ENCODE results near the gene GLIS1.

DNA sequence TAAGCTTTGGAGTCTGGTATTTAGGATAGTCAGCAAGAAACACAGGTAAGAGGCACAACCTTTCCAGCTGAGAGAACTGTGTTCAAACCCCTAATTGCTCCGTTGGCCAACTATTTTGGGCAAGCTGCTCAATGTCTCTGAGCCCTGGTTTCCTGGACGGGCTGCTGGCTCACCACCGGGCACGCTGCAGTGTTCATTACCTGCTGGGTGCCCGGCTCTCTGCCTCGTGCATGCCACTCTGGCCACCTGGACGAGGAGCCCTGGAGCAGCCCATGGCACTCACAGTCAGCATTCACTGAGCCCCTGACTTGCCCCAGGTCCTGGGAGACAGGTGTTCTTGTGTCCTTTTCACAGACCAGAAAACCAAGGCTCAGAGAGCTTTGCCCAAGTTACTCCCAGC, 228.7 kb downstream of the GLIS1 start:
- TF ChIP-seq, protein P1, sequence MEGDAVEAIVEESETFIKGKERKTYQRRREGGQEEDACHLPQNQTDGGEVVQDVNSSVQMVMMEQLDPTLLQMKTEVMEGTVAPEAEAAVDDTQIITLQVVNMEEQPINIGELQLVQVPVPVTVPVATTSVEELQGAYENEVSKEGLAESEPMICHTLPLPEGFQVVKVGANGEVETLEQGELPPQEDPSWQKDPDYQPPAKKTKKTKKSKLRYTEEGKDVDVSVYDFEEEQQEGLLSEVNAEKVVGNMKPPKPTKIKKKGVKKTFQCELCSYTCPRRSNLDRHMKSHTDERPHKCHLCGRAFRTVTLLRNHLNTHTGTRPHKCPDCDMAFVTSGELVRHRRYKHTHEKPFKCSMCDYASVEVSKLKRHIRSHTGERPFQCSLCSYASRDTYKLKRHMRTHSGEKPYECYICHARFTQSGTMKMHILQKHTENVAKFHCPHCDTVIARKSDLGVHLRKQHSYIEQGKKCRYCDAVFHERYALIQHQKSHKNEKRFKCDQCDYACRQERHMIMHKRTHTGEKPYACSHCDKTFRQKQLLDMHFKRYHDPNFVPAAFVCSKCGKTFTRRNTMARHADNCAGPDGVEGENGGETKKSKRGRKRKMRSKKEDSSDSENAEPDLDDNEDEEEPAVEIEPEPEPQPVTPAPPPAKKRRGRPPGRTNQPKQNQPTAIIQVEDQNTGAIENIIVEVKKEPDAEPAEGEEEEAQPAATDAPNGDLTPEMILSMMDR (IDR thresholded peaks at IDR 0.05; ENCODE audit: poor library complexity), result no peak
- no peak for TF ChIP-seq EZH2phosphoT487 (IDR thresholded peaks at IDR 0.05; ENCODE audit: low read depth, severe bottlenecking, unreplicated experiment)
- TF ChIP-seq EZH2 (IDR thresholded peaks at IDR 0.05; ENCODE audit: borderline replicate concordance), result no peak
